ENCODE results near the gene KIF2C.
A peak's percentile ranks its signal among the peaks of the same experiment; 100 is the strongest.
"Not testable (repeated sequence)": the region's sequence is repeated elsewhere in the genome, so short reads cannot be mapped to it uniquely, and the experiment has no call there.

KIF2C gene

GRCh38 chr1:44719318-44719717, 20.3 kb upstream of the KIF2C start:
- DNase-seq (ENCODE audit: low spot score), result no peak

GRCh38 chr1:44720281-44720680, 19.4 kb upstream of the KIF2C start:
- no peak for DNase-seq (ENCODE audit: low spot score)

- peak; percentile 62 for DNase-seq (ENCODE audit: low spot score)
Observed at GRCh38 chr1:44721485-44722361, 17.9 kb upstream of the KIF2C start.

- DNase-seq (ENCODE audit: low spot score), result no peak
Observed at GRCh38 chr1:44723064-44723463, 16.6 kb upstream of the KIF2C start.

- no peak for DNase-seq (ENCODE audit: low spot score)
Observed at GRCh38 chr1:44723496-44724295, 15.9 kb upstream of the KIF2C start.

GRCh38 chr1:44724296-44724954, 15.2 kb upstream of the KIF2C start:
- DNase-seq (ENCODE audit: low spot score), result no peak

- peak; percentile 14 for DNase-seq (ENCODE audit: low spot score)
Observed at GRCh38 chr1:44724955-44725698, 14.5 kb upstream of the KIF2C start.

GRCh38 chr1:44730741-44731512, 8.7 kb upstream of the KIF2C start, which contains the start of gene RNU5D-1:
TSS of gene RNU5D-1 (minus strand) at chr1:44731170.
- peak; percentile 85 for DNase-seq (ENCODE audit: low spot score)

GRCh38 chr1:44733365-44733764, 6.3 kb upstream of the KIF2C start:
- DNase-seq (ENCODE audit: low spot score), result no peak

- no peak for DNase-seq (ENCODE audit: low spot score)
Observed at GRCh38 chr1:44733784-44734183, 5.9 kb upstream of the KIF2C start.

- no peak for DNase-seq (ENCODE audit: low spot score)
Observed at GRCh38 chr1:44735992-44736391, 3.6 kb upstream of the KIF2C start.

GRCh38 chr1:44738953-44739306, 707 bp upstream of the KIF2C start:
- not testable (repeated sequence) for DNase-seq (ENCODE audit: low spot score)

GRCh38 chr1:44740179-44740617, 561 bp downstream of the KIF2C start:
- DNase-seq (ENCODE audit: low spot score), result no peak

GRCh38 chr1:44743211-44743610, 3.6 kb downstream of the KIF2C start:
- DNase-seq (ENCODE audit: low spot score), result no peak

GRCh38 chr1:44747878-44748277, 8.2 kb downstream of the KIF2C start:
- DNase-seq (ENCODE audit: low spot score), result no peak

GRCh38 chr1:44757420-44757819, 17.8 kb downstream of the KIF2C start:
- no peak for DNase-seq (ENCODE audit: low spot score)

GRCh38 chr1:44759077-44759476, 19.4 kb downstream of the KIF2C start:
- no peak for DNase-seq (ENCODE audit: low spot score)

GRCh38 chr1:44760876-44761275, 21.2 kb downstream of the KIF2C start:
- DNase-seq (ENCODE audit: low spot score), result no peak

- DNase-seq (ENCODE audit: low spot score), result not testable (repeated sequence)
Observed at GRCh38 chr1:44766421-44766820, 26.8 kb downstream of the KIF2C start.

- peak; percentile 93 for DNase-seq (ENCODE audit: low spot score)
Observed at GRCh38 chr1:44775078-44775929, 35.7 kb downstream of the KIF2C start, which contains the start of gene RPS8. TSS of gene RPS8 (plus strand) at chr1:44775540. CDS start at chr1:44775597, 57 bp downstream.
